Activated naive CD4-positive, alpha-beta T cell (primary cell): Measurements from ENCODE around the gene RXRA.

Experiments used
- DNase-seq, 4 experiments: peaks; one replicate each; lab custom pipeline; 2025; lab: John Stamatoyannopoulos, UW

The RXRA gene

DNA sequence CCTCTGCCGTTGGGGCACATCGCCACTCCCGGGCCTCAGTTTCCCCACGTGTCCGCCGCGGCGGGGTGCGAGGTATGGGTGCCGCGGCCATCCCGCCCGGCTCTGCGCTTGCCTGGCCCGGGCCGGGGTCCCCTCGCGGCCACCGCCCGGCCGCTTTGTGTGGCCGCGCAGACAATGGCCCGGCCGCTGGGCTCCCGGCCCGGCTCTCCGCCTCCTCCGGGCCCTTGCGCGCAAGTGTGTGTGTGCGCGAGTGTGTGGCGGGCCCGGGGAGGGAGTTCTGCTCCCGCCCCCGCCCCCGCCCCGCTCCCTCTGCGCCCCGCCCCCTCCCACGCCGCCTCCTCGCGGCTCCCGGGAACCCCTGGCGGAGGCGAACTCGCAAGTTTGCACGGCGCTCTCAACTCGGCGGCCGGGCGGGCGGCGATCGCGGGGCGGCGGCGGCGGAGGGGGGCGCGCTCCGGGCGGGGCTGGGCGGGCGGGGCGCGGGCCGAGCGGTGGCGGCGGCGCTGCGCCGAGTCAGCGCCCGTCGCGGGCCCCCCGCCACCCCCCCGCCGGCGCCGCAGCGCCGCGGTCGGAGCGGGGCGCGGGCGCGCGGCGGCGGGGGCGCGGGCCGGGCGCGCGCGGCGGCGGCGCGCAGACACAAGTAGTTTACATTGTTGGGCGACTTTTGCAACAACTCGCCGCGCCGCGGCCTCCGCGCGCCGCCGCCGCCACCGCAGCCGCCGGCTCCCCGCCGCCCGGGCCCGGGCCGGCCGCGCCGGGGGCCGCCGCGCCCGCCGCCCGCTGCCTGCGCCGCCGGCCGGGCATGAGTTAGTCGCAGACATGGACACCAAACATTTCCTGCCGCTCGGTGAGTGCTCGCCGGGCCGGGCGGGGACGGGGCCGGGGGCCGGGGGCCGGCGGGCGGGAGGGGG, at the start of gene RXRA:
RXRA (plus strand) TSS at position 643 of the 911 bp plus-strand sequence; CDS start at position 820, 177 bp downstream.
- DNase-seq = peak in 2 of 4 experiments; percentile 56 to 77

DNA sequence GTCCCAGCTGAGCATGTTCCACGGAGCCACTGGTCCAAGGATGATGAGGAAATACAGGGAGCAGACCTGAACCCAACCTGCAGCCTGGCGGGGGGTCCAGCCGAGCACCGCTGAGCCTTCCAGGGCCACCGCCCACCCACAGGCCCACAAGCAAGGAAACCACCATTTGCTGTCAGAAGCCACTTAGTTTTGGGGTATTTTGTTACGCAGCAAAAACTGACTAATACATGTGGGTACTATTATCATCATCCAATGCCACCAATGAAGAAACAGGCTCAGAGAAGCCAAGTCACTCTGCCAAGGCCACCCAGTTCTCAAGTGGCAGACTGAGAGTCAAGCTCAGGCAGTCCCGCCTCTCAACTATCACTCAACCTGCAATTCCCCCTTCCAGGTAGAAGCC, 48.0 kb upstream of the RXRA start:
- no peak for DNase-seq

DNA sequence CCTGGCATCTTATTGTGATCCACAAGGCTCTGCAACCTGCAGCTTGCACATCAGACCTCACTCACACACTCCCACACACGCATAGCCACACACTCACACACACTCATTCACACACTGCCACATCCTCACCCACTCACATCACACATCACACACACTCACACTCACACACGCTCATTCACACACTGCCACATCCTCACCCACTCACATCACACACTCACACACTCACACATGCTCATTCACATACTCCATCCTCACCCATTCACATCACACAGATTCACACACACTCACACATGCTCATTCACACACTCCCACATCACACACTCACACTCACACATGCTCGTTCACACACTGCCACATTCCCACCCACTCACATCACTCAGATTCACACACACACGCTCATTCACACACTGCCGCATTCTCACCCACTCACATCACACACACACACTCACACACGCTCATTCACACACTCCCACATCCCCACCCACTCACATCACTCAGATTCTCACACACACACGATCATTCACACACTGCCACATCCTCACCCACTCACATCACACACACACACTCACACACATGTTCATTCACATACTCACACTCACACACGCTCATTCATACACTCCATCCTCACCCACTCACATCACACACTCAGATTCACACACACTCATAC, 47.1 kb upstream of the RXRA start:
- no peak for DNase-seq

DNA sequence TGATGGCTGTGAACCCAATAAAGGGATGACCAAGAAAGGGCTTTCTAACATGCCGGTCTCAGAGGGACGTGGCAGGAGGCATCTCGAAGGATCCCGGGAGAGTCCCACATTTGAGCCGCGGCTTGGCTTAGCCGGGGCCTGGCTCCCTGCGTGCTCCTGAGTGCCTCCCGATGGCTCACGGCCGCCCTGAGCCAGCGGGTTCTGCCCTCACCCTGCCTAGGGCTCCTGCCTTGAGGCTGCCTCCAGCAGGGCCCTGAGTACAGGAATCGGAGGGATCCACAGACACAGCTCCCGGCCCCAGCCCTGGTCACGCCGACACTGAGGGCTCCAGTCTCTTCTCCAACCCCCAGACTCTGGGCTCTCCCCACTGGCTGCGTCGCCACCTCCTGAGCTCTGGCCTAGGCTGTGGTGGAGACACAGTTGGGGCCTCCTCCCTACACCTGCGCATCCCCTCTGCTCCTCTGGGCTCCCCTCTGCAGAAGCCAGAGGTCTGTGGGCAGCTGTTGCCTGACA, 44.1 kb upstream of the RXRA start:
- no peak for DNase-seq

DNA sequence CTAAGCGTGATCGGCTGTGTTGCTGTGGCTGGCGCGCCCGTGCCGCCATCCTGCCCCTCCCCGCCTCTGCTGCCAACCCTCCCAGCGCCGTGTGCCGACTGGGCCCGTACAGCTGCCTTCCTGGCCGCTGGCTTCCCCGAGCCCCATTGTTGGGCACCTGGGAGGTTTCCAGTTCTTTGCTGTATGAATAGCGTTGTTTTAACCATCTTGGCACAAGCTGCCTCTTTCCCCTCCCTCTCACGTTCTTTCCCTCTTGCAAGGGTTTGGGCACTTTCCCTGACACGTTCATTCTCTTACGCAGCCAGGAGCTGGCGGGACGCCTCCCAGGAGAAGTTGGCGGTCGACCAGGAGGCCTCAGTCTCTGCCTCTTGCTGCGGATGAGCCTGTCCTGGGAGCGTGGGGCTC, 43.1 kb upstream of the RXRA start:
- DNase-seq = no peak

DNA sequence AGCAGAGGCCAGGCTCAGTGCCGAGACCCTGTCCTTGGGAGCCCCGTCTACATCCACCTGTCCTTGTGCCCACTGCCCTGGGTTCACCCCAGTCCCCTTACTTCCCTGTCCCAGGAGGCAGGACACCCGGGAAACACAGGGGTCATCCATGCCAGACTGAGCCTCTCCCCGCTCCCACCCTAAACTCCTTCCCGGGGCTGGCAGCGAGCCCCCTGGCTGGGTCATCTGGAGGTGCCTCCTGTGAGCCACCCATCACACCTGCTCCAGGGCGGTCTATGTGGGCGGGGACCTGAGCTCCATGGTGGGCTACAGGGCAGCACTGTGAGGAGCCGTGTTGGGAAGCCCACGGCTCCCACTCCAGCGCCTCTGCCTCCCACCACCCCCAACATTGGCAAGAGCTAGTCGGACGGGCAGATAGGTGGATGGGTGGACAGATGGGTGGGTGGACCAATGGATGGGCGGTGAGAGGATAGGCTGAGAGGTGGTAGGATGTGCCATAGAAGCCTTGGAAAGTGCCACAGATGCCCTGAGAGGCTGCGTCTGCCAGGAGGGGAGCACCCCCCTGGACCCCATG, 42.5 kb upstream of the RXRA start:
- DNase-seq = no peak

DNA sequence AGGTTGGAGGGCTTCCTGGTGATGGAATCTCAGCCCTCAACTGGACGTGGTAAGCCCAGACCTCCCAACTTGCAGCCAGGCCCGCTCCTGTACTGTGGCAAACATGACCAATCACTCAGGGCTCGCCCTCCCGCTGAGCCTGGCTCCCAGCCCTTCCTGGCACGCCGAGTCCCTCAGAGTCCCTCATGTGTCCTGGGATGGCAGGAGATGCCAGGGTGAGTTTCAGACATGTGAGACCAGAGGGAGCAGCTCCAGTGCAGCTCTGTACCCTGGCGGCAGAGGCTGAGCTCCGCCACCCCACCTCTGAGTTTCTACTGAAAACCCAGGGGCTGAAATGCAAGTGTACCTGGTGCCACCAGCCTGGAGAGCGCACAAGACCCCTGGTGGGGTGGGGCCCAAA, 42.0 kb upstream of the RXRA start:
- DNase-seq = no peak

DNA sequence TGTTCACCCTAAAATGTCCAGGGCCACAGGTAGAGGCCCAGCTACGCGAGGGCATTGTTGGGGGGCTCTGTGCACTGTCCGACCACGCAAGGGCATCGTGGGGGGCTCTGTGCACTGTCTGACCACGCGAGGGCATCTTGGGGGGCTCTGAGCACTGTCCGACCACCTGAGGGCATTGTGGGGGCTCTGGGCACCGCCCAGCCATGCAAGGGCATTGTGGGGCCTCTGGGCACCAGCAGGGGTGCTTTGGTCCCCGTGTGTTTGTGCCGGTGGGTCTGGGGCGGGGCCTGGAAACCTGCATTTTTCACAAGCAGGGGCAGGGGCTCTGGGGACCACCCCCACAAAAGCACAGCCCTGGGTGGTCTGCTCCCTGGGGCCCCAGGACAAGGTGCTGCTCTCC, 41.5 kb upstream of the RXRA start:
- no peak for DNase-seq

DNA sequence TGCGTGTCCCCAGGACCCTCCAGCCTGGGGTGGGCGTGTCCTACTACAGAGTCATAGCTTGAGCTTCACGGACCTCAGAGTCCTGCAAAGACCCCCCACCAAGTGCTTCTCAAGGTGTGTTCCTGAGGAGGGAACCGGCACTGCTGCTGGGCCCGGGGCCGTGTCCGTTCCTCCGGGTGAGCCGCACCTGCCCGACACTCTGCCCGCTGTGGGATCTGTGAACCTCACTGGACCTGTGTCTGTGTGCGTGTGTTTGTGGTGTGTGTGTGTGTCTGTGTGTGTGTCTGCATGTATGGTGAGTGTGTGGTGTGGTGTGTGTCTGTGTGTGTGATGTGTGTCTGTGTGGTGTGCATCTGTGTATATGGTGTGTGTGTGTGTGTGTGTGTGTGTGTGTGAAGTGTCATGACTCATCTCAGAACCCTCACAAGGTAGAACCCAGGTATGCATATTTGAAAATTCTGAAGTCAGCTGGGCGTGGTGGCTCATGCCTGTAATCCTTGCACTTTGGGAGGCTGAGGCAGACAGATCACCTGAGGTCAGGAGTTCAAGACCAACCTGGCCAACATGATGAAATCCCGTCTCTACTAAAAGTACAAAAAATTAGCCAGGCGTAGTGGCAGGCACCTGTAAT, 40.9 kb upstream of the RXRA start:
- DNase-seq = no peak

DNA sequence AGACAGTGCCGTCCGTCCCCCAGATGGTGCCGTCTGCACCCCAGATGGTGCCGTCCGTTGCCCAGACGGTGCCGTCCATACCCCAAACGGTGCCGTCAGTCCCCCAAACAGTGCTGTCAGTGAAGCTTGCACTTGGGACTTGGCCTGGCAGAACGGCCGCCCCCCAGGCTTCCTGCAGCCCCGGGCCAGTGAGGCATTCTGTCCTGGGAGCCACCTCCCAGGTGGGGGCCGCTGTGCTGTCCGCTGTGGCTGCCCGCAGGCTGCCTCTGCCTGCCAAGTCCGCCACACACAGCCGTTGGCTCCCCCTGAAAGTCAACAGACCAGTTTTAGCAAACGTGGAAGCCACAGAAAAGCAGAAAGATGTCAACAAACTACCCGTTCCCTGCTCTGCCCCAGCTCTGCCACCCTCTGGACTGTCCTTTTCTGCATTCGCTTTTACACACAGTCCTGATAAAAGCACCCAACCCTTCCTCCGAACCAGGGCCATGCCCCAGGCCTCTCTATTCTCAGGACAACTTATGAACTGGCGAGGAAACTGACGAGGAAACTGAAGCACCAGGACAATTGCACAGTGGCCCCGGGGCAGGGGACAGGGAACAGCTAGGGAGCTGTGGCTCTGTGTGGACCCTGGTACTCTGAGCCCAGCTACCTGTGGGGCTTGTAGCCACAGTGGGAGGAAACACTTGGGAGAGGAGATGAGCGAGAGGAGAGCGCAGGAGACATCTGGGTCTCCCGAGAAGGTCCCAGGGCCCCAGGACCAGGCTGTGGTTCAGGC, 39.6 kb upstream of the RXRA start:
- no peak for DNase-seq

DNA sequence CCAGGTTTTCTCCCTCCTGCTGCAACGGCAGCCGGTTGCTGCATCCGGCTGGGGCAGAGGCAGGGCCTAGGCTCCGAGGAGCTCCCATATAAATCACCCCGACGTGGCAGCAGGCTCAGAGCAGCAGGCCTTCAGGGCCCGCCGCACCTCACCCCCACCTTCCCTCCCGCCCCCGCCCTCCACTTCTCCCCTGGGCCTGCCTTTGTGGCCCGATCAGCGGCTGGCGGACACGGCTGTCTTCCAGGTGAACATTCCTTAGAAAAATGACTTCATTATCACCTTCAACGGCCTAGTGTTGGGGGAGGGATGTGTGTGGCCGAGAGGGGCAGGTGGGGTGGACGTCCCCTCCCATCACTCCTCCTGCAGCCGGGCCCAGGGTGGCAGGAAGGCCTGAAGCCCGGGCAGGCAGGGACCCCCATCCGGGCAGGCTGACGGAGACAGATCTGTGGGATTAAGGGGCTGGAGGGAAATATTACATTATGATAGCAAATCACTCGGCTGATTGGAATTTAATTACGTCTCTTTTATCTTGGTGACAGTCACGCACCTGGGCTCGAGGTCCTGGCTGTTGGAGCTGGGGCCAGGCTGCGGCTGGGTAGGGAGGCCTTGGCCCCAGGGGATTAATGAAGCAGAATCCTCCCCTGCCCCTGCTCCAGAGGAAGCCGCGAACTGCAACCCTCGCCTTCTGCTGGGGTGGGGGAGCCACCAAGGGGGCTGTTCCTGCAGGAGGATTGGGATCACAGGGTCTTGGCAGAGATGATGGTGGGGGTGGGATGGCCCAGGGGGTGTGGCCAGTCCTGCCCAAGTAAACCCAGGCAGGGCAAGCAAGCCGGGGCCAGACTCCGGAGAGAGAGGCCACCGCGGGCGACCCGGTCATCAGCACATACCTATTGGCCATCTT, 38.4 kb upstream of the RXRA start:
- DNase-seq = no peak

DNA sequence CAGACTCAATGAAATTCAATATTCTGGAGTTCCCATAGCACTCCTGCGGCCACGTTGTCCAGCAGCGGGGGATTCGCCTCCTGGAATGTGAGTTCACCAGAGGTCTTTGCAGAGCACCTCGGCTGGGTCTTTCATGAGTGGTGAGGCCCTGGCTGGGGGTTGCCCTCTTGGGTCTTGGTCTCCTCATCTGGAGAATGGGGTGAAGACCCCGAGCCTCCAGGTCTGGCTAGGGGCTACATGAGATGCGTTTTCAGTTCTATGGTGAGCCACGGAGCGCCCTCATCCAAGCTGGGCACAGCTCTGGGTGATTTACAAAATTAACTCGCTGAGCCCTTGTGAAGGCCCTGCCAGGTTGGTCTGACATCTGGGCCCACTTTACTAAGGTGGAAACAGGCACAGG, 37.5 kb upstream of the RXRA start:
- DNase-seq = no peak

DNA sequence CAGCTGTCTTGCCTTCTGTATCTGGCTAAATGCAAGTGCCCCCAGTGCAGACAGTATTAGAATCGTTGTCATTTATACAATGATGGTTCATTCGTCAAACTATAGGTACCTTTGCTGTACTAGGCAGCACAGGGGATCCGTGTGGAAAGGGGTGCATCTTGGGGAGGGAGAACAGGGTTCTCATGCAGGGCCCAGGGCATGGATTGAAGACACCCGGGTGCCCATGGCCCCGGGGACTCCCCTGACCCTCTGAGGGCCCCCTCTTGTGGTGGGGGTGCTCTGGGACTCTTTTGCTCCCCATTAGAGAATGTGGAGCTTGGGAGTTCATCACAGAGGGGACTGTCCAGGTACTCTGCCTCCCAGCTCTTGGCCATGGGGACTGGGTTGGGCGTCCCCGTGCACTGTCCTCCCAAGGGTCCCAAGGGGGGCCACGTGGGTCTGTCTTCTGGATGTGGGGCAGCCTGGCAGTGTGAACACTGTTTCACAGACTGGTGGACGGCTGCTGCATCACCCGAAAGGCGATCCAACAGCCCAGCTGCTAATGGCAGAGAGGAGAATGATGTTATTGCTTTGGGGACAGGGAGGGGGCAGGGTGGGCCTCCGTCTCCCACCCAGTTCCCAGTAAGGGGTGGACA, 36.9 kb upstream of the RXRA start:
- DNase-seq = no peak

DNA sequence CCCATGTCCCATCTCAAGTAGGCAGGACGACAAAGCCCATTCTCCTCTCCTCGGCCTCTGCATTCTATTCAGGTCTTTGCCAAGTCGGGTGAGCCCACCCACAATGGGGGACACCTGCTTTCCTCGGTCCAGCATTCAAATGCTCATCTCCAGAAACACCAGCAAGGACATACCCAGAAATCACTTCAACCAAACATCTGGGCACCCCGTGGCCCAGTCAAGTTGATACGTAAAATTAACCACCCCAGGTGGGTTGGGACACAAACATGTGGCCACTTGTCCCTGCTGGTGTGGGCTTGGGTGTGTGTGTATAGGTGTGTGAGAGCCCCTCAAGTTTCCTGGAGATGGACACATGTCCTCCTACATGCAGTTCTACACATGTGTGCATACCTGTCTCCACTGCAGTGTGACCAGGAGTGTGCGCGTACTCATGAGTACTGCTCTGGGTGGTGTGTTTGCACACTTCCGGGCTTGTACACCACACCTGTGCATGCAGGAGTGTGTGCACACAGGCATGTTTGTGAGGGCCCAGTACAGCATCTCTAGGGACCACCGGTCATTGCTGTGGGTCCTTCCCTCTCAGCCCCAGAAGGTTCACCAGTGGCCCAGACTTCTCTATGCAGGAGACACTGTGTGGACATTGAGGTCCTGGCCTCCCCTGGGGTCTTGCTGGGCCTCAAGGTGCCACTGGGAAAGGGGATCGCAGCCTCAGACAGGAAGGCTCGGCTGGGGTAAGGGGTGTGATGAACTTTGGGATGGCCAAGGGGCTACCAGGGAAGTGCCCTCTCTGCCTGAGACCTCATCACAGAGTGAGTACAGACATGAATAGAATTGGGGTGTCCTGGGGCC, 35.4 kb upstream of the RXRA start:
- DNase-seq = no peak

DNA sequence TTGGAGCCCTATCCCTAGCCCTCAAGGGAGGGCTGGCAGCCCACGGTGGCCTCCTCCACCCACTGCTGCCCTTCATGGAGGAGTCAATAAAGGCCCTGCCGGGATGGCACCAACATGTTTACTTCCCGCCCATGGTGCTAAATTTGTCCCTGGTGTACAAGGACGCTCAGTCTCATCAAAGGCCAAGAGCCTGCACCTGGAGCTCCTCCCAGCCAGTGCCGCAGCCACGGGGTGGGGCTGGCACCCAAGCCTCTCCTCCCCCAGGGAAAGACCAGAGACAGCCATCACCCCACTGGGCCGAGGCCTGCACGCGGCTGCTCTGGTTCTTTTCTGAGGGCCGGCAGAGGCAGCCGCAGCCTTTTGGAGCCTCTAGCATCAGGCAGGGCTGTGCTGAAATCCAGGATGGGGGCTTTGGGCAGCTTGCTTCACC, 34.8 kb upstream of the RXRA start:
- no peak for DNase-seq

DNA sequence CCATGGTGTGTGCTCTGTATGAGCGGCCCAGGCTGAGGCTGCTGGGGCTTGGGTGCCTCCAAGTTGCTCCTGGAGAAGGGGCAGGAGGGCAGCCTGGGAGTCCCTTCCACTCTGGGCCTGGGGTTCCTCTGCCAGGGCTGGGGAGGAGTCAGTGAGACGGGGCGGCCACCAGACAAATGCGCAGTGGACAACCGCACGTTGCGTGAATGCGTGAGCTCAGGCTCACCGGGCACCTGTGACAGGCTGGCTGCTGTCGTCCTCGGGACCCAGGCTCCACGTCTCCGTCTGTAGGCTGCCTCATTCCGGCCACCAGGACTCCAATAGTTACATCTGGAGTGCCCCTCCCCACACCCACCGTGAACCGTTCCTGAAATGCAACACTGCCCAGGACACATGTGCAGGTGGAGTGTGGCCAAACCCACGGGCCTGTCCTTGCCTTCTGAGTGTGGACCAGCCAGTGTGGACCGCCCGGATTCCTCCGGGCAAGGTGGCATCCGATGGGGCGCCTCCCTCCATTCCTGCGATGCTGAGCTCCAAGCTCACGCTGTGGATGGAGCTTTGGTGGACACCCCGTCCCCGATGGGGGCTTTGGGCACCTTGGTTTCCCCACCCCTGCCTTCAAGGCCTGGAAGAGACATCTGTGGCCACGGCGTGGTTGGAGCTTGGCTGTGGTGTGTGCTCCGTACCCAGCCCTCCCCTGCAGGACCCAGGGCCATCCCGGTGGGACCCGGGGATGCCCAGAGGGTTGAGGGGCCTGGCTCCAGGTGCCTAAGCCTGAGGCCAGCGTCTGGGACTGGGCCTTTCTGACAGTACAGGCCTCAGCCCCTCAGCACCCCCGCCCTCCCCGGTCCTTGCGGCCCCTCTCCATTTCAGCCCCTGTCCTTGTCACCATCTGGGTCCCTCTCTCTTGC, 34.0 kb upstream of the RXRA start:
- DNase-seq = no peak

DNA sequence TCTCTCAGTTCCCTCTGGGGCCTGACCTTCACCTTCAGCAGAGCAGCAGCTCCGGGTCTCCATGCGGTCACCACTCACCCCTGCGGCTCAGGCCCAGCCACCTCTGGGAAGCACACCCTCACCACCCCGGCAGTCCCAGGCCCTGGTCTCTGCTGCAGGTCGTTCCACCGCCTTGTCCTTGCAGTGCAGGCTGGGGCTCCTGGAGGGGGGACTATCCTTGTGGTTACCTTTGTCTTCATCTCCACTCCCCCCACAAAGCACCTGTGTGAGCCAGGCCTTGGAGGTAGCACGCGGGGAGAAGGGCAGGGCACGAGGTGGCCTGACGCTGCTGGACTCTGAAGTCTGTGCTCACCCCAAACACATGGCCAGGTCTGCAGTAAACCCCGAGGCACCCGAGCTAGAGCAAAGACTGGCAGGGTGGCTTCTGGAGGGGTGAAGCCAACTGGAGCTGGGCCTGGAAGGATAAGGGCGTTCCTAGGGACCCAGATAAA, 33.2 kb upstream of the RXRA start:
- no peak for DNase-seq
